OCI-LY7 (cell line): ENCODE data around the gene ZNF469. TPM values are rescaled to one million over a fixed set of nuclear protein-coding genes. Genes with fewer than 3 reads are reported as not detected.

Source experiments
- BruUV-seq: library from RNA; stranded (reverse); fragments of 400-500 nt; replicated peaks from 2 replicates; lab custom pipeline; 2021; lab: Mats Ljungman, UMichigan
- CTCF ChIA-PET: fragments of 300-600 bp; sonication (Branson Sonifier 250); formaldehyde crosslinking; loops from one replicate; lab custom pipeline; 2022; ENCODE audit warnings: antibody characterized with exemption; ENCODE audit not compliant: unreplicated experiment; lab: Charles Lee
- POLR2A ChIA-PET: fragments of 300-600 bp; sonication (Branson Sonifier 250); formaldehyde crosslinking; loops from one replicate; lab custom pipeline; 2022; ENCODE audit warnings: antibody characterized with exemption; lab: Charles Lee
- DNase-seq: peaks from one replicate; pipeline ENCODE4 v3.0.0-alpha.2; 2015; ENCODE audit warnings: low spot score
- H2AFZ ChIP-seq: fragments of 200-600 bp; sonication (generic), shearing (Covaris generic); 2 replicates; pipeline ENCODE4 v1.6.1; 2014; ENCODE audit warnings: mild to moderate bottlenecking, antibody characterized with exemption, low read length, moderate library complexity
- H3K27ac ChIP-seq: fragments of 200-600 bp; sonication (generic); 2 replicates; pipeline ENCODE4 v1.5.1; 2014; ENCODE audit warnings: mixed run types, low read depth, mild to moderate bottlenecking, moderate library complexity, low read length, inconsistent platforms; ENCODE audit not compliant: poor library complexity, severe bottlenecking
- H3K36me3 ChIP-seq: fragments of 200-600 bp; sonication (generic); 2 replicates; pipeline ENCODE4 v1.6.1; 2014; ENCODE audit warnings: mild to moderate bottlenecking, antibody characterized with exemption, low read length, moderate library complexity, mixed read lengths; ENCODE audit not compliant: insufficient read depth
- H3K4me1 ChIP-seq: fragments of 200-600 bp; sonication (generic); 2 replicates; pipeline ENCODE4 v1.5.1; 2014; ENCODE audit warnings: mild to moderate bottlenecking, low read length; ENCODE audit not compliant: insufficient read depth, poor library complexity, severe bottlenecking
- H3K4me2 ChIP-seq: fragments of 200-600 bp; sonication (generic); 2 replicates; pipeline ENCODE4 v1.6.1; 2014; ENCODE audit warnings: mild to moderate bottlenecking, low read length
- H3K4me3 ChIP-seq: fragments of 200-600 bp; sonication (generic); 2 replicates; pipeline ENCODE4 v1.5.1; 2014; ENCODE audit warnings: mild to moderate bottlenecking, low read depth, low read length; ENCODE audit not compliant: poor library complexity, severe bottlenecking
- H3K79me2 ChIP-seq: fragments of 200-600 bp; sonication (generic); 2 replicates; pipeline ENCODE4 v1.6.1; 2016; ENCODE audit warnings: low read depth, mild to moderate bottlenecking, low read length, moderate library complexity, mixed read lengths; ENCODE audit not compliant: insufficient read depth
- H3K9me2 ChIP-seq: fragments of 200-600 bp; sonication (generic); 2 replicates; pipeline ENCODE4 v1.6.1; 2016; ENCODE audit warnings: mild to moderate bottlenecking, low read length, mixed read lengths; ENCODE audit not compliant: insufficient read depth
- H3K9me3 ChIP-seq: fragments of 200-600 bp; sonication (generic); 2 replicates; pipeline ENCODE4 v1.6.1; 2014; ENCODE audit warnings: mild to moderate bottlenecking, mixed run types, low read length, mixed read lengths
- H4K20me1 ChIP-seq: fragments of 200-600 bp; sonication (generic); 2 replicates; pipeline ENCODE4 v1.6.1; 2014; ENCODE audit warnings: mild to moderate bottlenecking, antibody characterized with exemption, low read length, moderate library complexity, mixed read lengths; ENCODE audit not compliant: insufficient read depth
- EZH2phosphoT487 ChIP-seq: fragments of 200-600 bp; sonication (generic); IDR thresholded peaks from 2 replicates; pipeline ENCODE4 v1.6.1; 2018; ENCODE audit warnings: low read depth, borderline replicate concordance, mild to moderate bottlenecking, mixed run types, antibody characterized with exemption, low read length, moderate library complexity, mixed read lengths
- intact Hi-C: fragments of 100-400 bp; cut with micrococcal nuclease; formaldehyde crosslinking; loops from one replicate; pipeline ENCODE4 v1.10.0; 2022; ENCODE audit not compliant: unreplicated experiment
- total RNA-seq, 2 experiments: library from RNA; depleted of rRNA in 1 of 2; stranded (reverse); fragments of >200 nt in 1 of 2; shearing (Covaris generic) in 1 of 2; gene quantifications; 2 replicates each; pipeline ENCODE4 v1.2.3, GENCODE V29; 2014 to 2022
- TF ChIP-seq, protein P1 (sequence below): fragments of 200-600 bp; sonication (generic); conservative IDR thresholded peaks from 2 replicates; pipeline ENCODE4 v1.5.1; 2014; ENCODE audit warnings: mild to moderate bottlenecking, antibody characterized with exemption, low read length, moderate library complexity, mixed read lengths

ZNF469 gene
- total RNA-seq, 2 experiments from 2014 or later = under 0.01 TPM; not detected in 1

DNA sequence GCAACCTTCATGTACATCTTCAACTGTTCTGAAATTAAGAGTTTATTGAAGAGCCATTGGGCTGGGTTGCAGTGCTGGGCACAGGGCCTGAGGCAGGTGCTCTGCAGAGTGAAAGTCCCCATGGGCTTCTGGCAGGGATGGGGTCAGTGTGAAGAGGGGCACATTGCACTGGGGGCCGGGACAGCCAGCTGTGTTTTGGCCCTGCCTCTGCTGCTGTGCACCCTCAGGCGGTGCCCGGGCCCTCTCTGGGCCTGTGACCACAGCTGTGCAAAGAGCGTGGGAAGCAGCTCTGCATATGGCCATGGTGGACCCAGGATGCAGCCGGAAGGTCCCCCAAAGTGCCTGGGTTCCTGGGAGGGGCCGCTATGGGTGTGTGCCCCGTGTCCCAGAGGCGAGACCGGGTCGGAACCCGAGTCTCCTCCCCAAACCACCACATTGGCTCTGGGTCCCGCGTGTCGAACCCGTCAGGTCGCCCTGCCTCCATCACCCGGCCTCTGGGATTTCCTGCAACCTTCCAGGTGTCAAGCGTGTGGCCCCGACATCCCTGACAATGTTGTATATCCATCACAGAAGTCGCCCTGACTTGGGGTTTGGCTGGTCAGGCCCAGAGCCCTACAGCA lies 38.2 kb upstream of the ZNF469 start:
- no peak overlapping the region for H3K27ac ChIP-seq
- H3K36me3 ChIP-seq = no peaks in the 10 kb centered on the region
- H4K20me1 ChIP-seq = no peaks in the 10 kb centered on the region
- H3K9me2 ChIP-seq = no peaks in the 10 kb centered on the region
- no peak overlapping the region for H3K4me2 ChIP-seq
- TF ChIP-seq EZH2phosphoT487 = no peak
- TF ChIP-seq, protein P1, sequence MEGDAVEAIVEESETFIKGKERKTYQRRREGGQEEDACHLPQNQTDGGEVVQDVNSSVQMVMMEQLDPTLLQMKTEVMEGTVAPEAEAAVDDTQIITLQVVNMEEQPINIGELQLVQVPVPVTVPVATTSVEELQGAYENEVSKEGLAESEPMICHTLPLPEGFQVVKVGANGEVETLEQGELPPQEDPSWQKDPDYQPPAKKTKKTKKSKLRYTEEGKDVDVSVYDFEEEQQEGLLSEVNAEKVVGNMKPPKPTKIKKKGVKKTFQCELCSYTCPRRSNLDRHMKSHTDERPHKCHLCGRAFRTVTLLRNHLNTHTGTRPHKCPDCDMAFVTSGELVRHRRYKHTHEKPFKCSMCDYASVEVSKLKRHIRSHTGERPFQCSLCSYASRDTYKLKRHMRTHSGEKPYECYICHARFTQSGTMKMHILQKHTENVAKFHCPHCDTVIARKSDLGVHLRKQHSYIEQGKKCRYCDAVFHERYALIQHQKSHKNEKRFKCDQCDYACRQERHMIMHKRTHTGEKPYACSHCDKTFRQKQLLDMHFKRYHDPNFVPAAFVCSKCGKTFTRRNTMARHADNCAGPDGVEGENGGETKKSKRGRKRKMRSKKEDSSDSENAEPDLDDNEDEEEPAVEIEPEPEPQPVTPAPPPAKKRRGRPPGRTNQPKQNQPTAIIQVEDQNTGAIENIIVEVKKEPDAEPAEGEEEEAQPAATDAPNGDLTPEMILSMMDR = no peak
- intact Hi-C loops = no loop called here
- ChIA-PET POLR2A (no interaction called here), CTCF (no interaction called here)
- no peaks in the 10 kb centered on the region for H3K79me2 ChIP-seq
- H3K9me3 ChIP-seq = no peaks in the 10 kb centered on the region
- no peak overlapping the region for H3K4me3 ChIP-seq
- BruUV-seq = no TSS peak
- H3K4me1 ChIP-seq = peaks cover 13% of the 10 kb centered on the region
- no peak for DNase-seq
- H2AFZ ChIP-seq = no peak overlapping the region

DNA sequence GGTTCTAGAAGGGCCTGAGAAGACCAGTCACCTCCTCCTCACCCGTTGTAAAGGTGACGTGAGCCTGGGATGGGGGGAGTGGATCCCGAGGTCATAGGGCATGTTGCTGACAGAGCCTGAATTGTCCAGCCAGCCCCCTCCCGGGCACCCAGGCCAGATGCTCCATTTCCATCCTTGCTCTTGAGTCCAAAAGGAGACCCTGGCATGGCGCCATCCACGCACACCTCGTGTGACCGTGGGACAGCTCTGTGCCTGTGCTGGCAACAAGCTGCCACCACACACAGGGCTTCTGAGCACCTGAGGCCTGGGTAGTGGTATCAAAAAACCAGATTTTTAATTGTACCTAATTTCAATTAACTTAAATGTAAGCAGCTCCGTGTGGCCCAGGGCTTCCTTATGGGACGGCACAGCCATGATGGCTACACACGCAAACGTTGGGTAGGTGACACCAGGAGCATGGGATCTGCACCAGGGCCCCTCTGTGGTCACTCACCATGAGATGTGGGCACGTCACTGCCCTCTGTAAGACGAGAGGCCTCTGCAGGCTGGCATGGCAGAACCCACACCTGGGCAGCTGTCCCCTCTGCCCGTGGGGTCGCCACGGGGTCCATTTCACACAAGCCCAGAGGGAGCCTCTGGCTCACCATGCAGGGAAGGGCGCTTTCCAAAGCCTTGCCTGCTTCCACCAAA lies 37.6 kb upstream of the ZNF469 start:
- DNase-seq = no peak
- Histone ChIP-seq H3K4me3 (no peak overlapping the region), H3K4me1 (peaks cover 13% of the 10 kb centered on the region), H3K4me2 (no peak overlapping the region), H3K9me2 (no peaks in the 10 kb centered on the region), H3K79me2 (no peaks in the 10 kb centered on the region), H3K9me3 (no peaks in the 10 kb centered on the region), H3K36me3 (no peaks in the 10 kb centered on the region), H3K27ac (no peak overlapping the region), H4K20me1 (no peaks in the 10 kb centered on the region), H2AFZ (no peak overlapping the region)
- TF ChIP-seq EZH2phosphoT487 = no peak
- TF ChIP-seq, protein P1 = no peak
- no TSS peak for BruUV-seq
- ChIA-PET CTCF (no interaction called here), POLR2A (no interaction called here)
- intact Hi-C loops = no loop called here
